HS-27A (cell line): ENCODE data around the gene ANKRD65.
"Not testable (repeated sequence)": the region's sequence is repeated elsewhere in the genome, so short reads cannot be mapped to it uniquely, and the experiment has no call there.

ENCODE experiments used
- DNase-seq: peaks from one replicate; pipeline ENCODE4 v3.0.0-alpha.2; 2012; ENCODE audit warnings: low read depth, missing footprints

The ANKRD65 gene

GRCh38 chr1:1393428-1393827 lies 27.6 kb downstream of the ANKRD65 start:
- DNase-seq, result no peak

GRCh38 chr1:1393014-1393413 lies 28.1 kb downstream of the ANKRD65 start:
- DNase-seq, result no peak

GRCh38 chr1:1391225-1391624 lies 29.9 kb downstream of the ANKRD65 start:
- DNase-seq, result no peak

- DNase-seq, result no peak
Observed at GRCh38 chr1:1390675-1391074, 30.4 kb downstream of the ANKRD65 start.

- no peak for DNase-seq
Observed at GRCh38 chr1:1388078-1388472, 33.0 kb downstream of the ANKRD65 start.

GRCh38 chr1:1387098-1388077 lies 33.7 kb downstream of the ANKRD65 start:
- no peak for DNase-seq

GRCh38 chr1:1385931-1386330 lies 35.1 kb downstream of the ANKRD65 start:
- no peak for DNase-seq

- DNase-seq, result not testable (repeated sequence)
Observed at GRCh38 chr1:1385339-1385738, 35.7 kb downstream of the ANKRD65 start.

- DNase-seq, result no peak
Observed at GRCh38 chr1:1381294-1381693, 39.8 kb downstream of the ANKRD65 start.

GRCh38 chr1:1380860-1381259 lies 40.2 kb downstream of the ANKRD65 start:
- DNase-seq, result no peak

- no peak for DNase-seq
Observed at GRCh38 chr1:1377540-1378205, 43.4 kb downstream of the ANKRD65 start.

- no peak for DNase-seq
Observed at GRCh38 chr1:1376551-1377226, 44.4 kb downstream of the ANKRD65 start.

- peak; percentile 99 for DNase-seq
Observed at GRCh38 chr1:1374929-1375662, 46.0 kb downstream of the ANKRD65 start, which contains the start of gene AURKAIP1. Gene AURKAIP1, minus strand, starts transcription at chr1:1375207. Its CDS starts 451 bp downstream, at chr1:1374756.

GRCh38 chr1:1374589-1374928 lies 46.5 kb downstream of the ANKRD65 start:
- DNase-seq, result no peak

- DNase-seq, result no peak
Observed at GRCh38 chr1:1373815-1374588, 47.1 kb downstream of the ANKRD65 start.

- DNase-seq, result no peak
Observed at GRCh38 chr1:1373051-1373814, 47.8 kb downstream of the ANKRD65 start.

GRCh38 chr1:1371746-1372711 lies 49.0 kb downstream of the ANKRD65 start:
- DNase-seq, result no peak

- DNase-seq, result no peak
Observed at GRCh38 chr1:1371364-1371745, 49.7 kb downstream of the ANKRD65 start.

GRCh38 chr1:1370771-1371300 lies 50.2 kb downstream of the ANKRD65 start:
- no peak for DNase-seq
